Activated T-cell treated with anti-CD3 and anti-CD28 coated beads, Interleukin-2, amount 50 U/mL, for 72 hours (primary cell): Measurements from ENCODE around the gene SCLY. TPM values are rescaled to one million over a fixed set of nuclear protein-coding genes. Genes with fewer than 3 reads are reported as not detected.

Experiments
- ATAC-seq, 2 donors: fragments of 150-1000 bp; cut with Tn5 transposase; replicated peaks in 1 of 2; 2 replicates each; pipeline ENCODE4 v1.10.0; 2021; ENCODE audit warnings: moderate library complexity in 2 of 2, mild to moderate bottlenecking in 1 of 2
- DNase-seq, 2 donors: peaks; one replicate each; pipeline ENCODE4 v3.0.0; 2021 to 2022; ENCODE audit warnings: mixed read lengths in 1 of 2
- H3K27ac Mint-ChIP-seq: one replicate; pipeline ENCODE4 v1.8.0; 2022; ENCODE audit warnings: mild to moderate bottlenecking, moderate library complexity, mixed read lengths
- H3K27me3 Mint-ChIP-seq: one replicate; pipeline ENCODE4 v1.8.0; 2022; ENCODE audit warnings: low read depth, mixed read lengths
- H3K36me3 Mint-ChIP-seq, 2 donors: one replicate each; pipeline ENCODE4 v1.8.0; 2022; ENCODE audit warnings: mixed read lengths in 2 of 2, mild to moderate bottlenecking in 1 of 2; ENCODE audit not compliant: insufficient read depth in 2 of 2
- H3K4me1 Mint-ChIP-seq: one replicate; pipeline ENCODE4 v1.8.0; 2022; ENCODE audit warnings: low read depth, mixed read lengths
- H3K4me3 Mint-ChIP-seq, 2 donors: one replicate each; pipeline ENCODE4 v1.8.0; 2022; ENCODE audit warnings: mild to moderate bottlenecking in 2 of 2, mixed read lengths in 2 of 2, moderate library complexity in 2 of 2
- H3K9me3 Mint-ChIP-seq, 2 donors: one replicate each; pipeline ENCODE4 v1.8.0; 2022; ENCODE audit warnings: mixed read lengths in 2 of 2
- total RNA-seq, 2 donors: library from RNA; stranded (reverse); gene quantifications; one replicate each; pipeline ENCODE4 v1.2.3, GENCODE V29; 2022

The SCLY gene, protein sequence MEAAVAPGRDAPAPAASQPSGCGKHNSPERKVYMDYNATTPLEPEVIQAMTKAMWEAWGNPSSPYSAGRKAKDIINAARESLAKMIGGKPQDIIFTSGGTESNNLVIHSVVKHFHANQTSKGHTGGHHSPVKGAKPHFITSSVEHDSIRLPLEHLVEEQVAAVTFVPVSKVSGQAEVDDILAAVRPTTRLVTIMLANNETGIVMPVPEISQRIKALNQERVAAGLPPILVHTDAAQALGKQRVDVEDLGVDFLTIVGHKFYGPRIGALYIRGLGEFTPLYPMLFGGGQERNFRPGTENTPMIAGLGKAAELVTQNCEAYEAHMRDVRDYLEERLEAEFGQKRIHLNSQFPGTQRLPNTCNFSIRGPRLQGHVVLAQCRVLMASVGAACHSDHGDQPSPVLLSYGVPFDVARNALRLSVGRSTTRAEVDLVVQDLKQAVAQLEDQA
- total RNA-seq = 10 to 100 TPM; 36.3 to 38.2 TPM

- DNase-seq (peak; percentile 94 to 96), ATAC-seq (peak; percentile 97)
- peaks cover 10 to 22% of the 10 kb centered on the region in 2 donors for H3K36me3 Mint-ChIP-seq
- peaks cover 18% of the 10 kb centered on the region for H3K27me3 Mint-ChIP-seq
- peak within 1 kb of the TSS; percentile 94 for H3K27ac Mint-ChIP-seq
- H3K4me3 Mint-ChIP-seq = peak within 1 kb of the TSS; percentile 94 to 99
- H3K9me3 Mint-ChIP-seq = peaks cover 0 to 3% of the 10 kb centered on the region in 2 donors
- peaks cover 60% of the 10 kb centered on the region for H3K4me1 Mint-ChIP-seq
These were observed at the start of gene SCLY for GRCh38 chr2:238060542-238061314. SCLY (plus strand) TSS chr2:238061001; CDS start chr2:238061055, 54 bp downstream.

GRCh38 chr2:238013806-238014205 is 47.0 kb upstream of the SCLY start:
- Mint-ChIP-seq H3K9me3 (no peaks in the 10 kb centered on the region), H3K36me3 (peaks cover 14 to 17% of the 10 kb centered on the region in 2 donors), H3K4me3 (no peak overlapping the region), H3K27me3 (no peaks in the 10 kb centered on the region), H3K27ac (peak overlapping the region; percentile 75), H3K4me1 (peaks cover 30% of the 10 kb centered on the region)
- DNase-seq (no peak), ATAC-seq (no peak)

GRCh38 chr2:238015705-238016104 is 45.1 kb upstream of the SCLY start:
- no peaks in the 10 kb centered on the region for H3K9me3 Mint-ChIP-seq
- H3K27ac Mint-ChIP-seq = peak overlapping the region; percentile 48
- no peaks in the 10 kb centered on the region for H3K27me3 Mint-ChIP-seq
- DNase-seq = no peak
- peaks cover 10 to 15% of the 10 kb centered on the region in 2 donors for H3K36me3 Mint-ChIP-seq
- no peak for ATAC-seq
- H3K4me1 Mint-ChIP-seq = peaks cover 13% of the 10 kb centered on the region
- H3K4me3 Mint-ChIP-seq = no peak overlapping the region

DNA sequence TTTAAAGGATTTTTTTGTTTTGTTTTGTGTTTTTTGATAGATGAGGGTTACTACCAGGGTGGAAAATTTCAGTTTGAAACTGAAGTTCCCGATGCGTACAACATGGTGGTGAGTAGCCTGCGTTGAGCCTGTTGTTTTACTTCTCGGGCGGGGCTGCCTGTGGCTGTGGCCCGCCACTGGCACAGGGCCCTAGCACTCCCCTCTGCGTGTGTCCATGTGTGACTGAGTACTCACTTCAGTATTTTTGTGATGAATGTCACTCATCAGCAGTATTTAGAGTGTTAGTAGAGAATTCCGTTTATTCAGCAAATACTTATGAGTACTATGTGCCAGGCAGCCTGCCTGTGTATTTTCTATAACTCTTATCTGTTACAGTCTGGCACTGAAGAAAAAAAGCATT is 44.3 kb upstream of the SCLY start:
- DNase-seq (no peak), ATAC-seq (no peak)
- Mint-ChIP-seq H3K36me3 (peaks cover 5 to 14% of the 10 kb centered on the region in 2 donors), H3K4me3 (no peak overlapping the region), H3K4me1 (peaks cover 5% of the 10 kb centered on the region), H3K27ac (peak overlapping the region; percentile 12), H3K27me3 (no peaks in the 10 kb centered on the region), H3K9me3 (no peaks in the 10 kb centered on the region)

DNA sequence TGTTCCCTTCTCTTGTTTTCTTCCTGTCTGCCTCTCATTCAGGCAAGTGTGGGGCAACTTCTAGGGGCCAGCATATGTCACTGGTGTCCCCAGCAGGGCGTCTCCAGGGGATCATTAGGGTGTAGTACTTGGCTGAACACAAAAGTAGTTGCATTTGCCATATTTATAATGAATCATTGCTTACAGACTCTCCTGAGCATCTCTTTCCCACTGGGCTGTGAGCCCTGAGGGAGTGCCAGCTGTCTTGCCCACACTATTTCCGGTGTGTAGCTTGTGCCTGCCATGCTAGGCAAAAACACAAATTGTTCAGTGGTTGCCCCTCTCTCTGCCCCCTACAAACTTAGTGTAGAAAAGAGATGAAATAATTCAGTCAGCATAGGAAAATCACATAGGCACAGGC is 40.8 kb upstream of the SCLY start:
- DNase-seq = no peak
- Mint-ChIP-seq H3K27ac (no peak overlapping the region), H3K4me1 (peaks cover 7% of the 10 kb centered on the region), H3K36me3 (peaks cover 3 to 16% of the 10 kb centered on the region in 2 donors), H3K4me3 (no peak overlapping the region), H3K27me3 (no peaks in the 10 kb centered on the region), H3K9me3 (no peaks in the 10 kb centered on the region)
- ATAC-seq = no peak

DNA sequence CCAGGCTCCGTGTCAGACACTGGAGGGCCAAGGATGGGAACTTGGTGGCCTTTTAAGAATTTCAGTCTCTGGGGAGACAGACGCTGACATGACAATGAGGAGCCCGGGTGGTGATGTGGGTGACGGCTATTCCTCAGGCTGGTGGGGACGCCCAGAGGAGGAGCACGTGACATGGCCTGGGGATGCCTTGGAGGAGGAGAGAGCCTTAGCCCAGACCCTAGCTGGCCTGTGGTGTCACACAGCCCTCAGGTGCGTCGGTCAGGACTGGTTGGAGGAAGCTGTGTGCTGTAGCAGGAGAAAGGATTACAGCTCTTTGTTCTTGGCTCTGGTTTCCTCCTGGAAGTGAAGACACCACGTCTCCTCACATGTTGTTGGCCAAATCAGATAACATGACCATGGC is 40.0 kb upstream of the SCLY start:
- no peaks in the 10 kb centered on the region for H3K27me3 Mint-ChIP-seq
- DNase-seq (no peak), ATAC-seq (no peak)
- H3K4me1 Mint-ChIP-seq = peaks cover 16% of the 10 kb centered on the region
- H3K36me3 Mint-ChIP-seq = peaks cover 3 to 18% of the 10 kb centered on the region in 2 donors
- H3K4me3 Mint-ChIP-seq = no peak overlapping the region
- no peak overlapping the region for H3K27ac Mint-ChIP-seq
- no peaks in the 10 kb centered on the region for H3K9me3 Mint-ChIP-seq

- no peak overlapping the region for H3K4me3 Mint-ChIP-seq
- H3K4me1 Mint-ChIP-seq = peaks cover 16% of the 10 kb centered on the region
- DNase-seq (no peak), ATAC-seq (no peak)
- no peaks in the 10 kb centered on the region for H3K27me3 Mint-ChIP-seq
- H3K9me3 Mint-ChIP-seq = no peaks in the 10 kb centered on the region
- peaks cover 3 to 21% of the 10 kb centered on the region in 2 donors for H3K36me3 Mint-ChIP-seq
- H3K27ac Mint-ChIP-seq = no peak overlapping the region
These were observed 39.5 kb upstream of the SCLY start for GRCh38 chr2:238021327-238021726.

- Mint-ChIP-seq H3K9me3 (no peaks in the 10 kb centered on the region), H3K4me1 (peaks cover 25% of the 10 kb centered on the region), H3K27ac (peak overlapping the region; percentile 68), H3K4me3 (no peak overlapping the region), H3K27me3 (no peaks in the 10 kb centered on the region), H3K36me3 (peaks cover 0 to 25% of the 10 kb centered on the region in 2 donors)
- ATAC-seq (no peak), DNase-seq (no peak)
These were observed 38.1 kb upstream of the SCLY start for GRCh38 chr2:238022594-238023157.

DNA sequence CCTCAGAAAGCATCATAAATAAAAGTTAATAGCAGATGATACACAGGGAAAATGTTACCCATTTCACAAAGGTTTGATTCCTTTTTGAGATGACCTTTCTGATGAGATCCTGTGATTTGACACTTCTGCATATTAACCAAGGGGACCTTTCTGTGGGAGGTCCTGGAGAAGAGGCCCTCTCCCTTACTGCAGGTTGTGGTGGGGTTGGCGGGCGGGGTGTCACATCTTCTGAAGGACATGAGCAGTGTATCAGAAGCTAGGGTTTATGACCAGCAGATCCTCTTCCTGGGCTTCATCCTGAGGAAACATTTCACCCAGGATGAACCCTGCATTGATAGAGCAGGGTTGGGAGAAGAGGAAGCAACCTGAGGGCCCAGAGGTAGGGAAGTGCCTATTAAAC is 37.2 kb upstream of the SCLY start:
- ATAC-seq (no peak), DNase-seq (no peak)
- Mint-ChIP-seq H3K4me3 (no peak overlapping the region), H3K4me1 (peaks cover 25% of the 10 kb centered on the region), H3K9me3 (no peaks in the 10 kb centered on the region), H3K36me3 (peaks cover 0 to 25% of the 10 kb centered on the region in 2 donors), H3K27ac (no peak overlapping the region), H3K27me3 (no peaks in the 10 kb centered on the region)

DNA sequence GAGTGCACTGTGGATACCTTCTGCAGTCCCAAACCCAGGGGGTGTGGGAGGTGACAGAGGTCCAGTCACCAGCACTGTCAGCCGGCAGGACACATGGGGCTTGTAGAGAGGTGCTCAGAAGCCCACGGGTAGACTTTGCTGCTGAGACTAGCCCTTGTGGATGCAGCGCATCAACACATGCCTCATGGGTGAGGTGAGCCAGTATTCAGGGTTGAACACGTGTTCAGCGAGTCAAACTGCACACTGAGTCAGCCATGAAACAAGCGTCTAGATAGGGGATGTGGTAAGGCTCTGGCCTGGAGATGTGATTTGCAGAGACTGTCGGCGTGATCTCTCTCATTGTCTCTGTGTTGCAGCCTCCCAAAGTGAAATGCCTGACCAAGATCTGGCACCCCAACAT is 35.8 kb upstream of the SCLY start:
- DNase-seq = peak; percentile 62 to 65
- H3K27me3 Mint-ChIP-seq = no peaks in the 10 kb centered on the region
- peaks cover 25% of the 10 kb centered on the region for H3K4me1 Mint-ChIP-seq
- peak overlapping the region; percentile 5 for H3K27ac Mint-ChIP-seq
- H3K36me3 Mint-ChIP-seq = peaks cover 0 to 26% of the 10 kb centered on the region in 2 donors
- ATAC-seq = peak; percentile 100
- H3K4me3 Mint-ChIP-seq = peak overlapping the region; percentile 33 to 40
- no peaks in the 10 kb centered on the region for H3K9me3 Mint-ChIP-seq

DNA sequence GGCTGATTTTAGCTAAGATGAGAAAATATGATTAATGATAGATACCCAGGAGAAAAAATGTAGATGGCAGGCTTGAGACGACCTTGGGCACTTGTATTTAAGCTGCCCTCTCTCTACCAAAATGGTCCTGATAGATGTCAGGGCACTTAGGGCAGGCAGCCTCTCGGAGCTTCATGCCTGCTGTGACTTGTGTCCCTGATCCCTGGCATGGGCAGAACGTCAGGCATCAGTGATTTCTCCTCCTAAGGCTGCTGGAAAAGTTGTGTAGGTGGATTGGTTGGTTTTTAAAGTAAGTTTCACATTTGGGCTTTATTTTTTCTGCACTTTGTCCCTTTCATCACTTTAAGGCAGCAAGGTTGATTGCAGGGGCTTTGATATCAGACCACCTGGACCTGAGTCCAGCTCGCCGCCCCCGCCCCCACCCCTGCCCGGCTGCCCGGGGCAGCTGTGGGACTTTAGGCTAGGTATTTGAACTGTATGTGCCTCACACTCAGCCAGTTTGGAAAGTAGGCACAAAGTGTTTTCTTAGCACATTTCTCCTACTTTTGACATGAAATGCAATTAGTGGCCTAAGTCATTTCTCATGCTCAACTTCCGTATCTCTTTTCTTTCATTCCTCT is 35.0 kb upstream of the SCLY start:
- peak overlapping the region; percentile 33 to 40 for H3K4me3 Mint-ChIP-seq
- H3K36me3 Mint-ChIP-seq = peaks cover 2 to 32% of the 10 kb centered on the region in 2 donors
- peaks cover 25% of the 10 kb centered on the region for H3K4me1 Mint-ChIP-seq
- no peak for DNase-seq
- no peaks in the 10 kb centered on the region for H3K9me3 Mint-ChIP-seq
- H3K27me3 Mint-ChIP-seq = no peaks in the 10 kb centered on the region
- peak overlapping the region; percentile 64 for H3K27ac Mint-ChIP-seq
- no peak for ATAC-seq

GRCh38 chr2:238027058-238027457 is 33.7 kb upstream of the SCLY start:
- Mint-ChIP-seq H3K9me3 (no peaks in the 10 kb centered on the region), H3K4me3 (no peak overlapping the region), H3K36me3 (peaks cover 2 to 33% of the 10 kb centered on the region in 2 donors), H3K4me1 (peaks cover 25% of the 10 kb centered on the region), H3K27ac (peak overlapping the region; percentile 66), H3K27me3 (no peaks in the 10 kb centered on the region)
- DNase-seq = no peak
- no peak for ATAC-seq
